A549 (cell line): Measurements from ENCODE around the gene PPP2R3A.

Experiments used
- BHLHE40 ChIP-seq: IDR thresholded peaks from 2 replicates; pipeline ENCODE4 v1.6.1; 2012; ENCODE audit warnings: low read depth, low read length, inconsistent platforms
- CEBPB ChIP-seq, 2 experiments: fragments of >200 bp in 1 of 2; sonication (Bioruptor Twin) in 1 of 2; formaldehyde crosslinking in 1 of 2; IDR thresholded peaks; 2 replicates each; pipeline ENCODE4 v1.6.1; 2012 to 2016
- CHD2 ChIP-seq: fragments of 150-350 bp; IDR thresholded peaks from 2 replicates; pipeline ENCODE4 v1.6.1; 2014; ENCODE audit warnings: low read length; ENCODE audit not compliant: partially characterized antibody
- FOSL2 ChIP-seq, 2 experiments: fragments of 450-650 bp in 1 of 2; fragments of >200 bp in 1 of 2; sonication (Bioruptor Twin) in 1 of 2; formaldehyde crosslinking; IDR thresholded peaks; 2 replicates each; pipeline versions ENCODE4 v1.5.0 to v1.6.1; 2016 to 2020; ENCODE audit warnings: mild to moderate bottlenecking in 1 of 2, moderate library complexity in 1 of 2
- FOXS1 ChIP-seq: fragments of 250-450 bp; sonication (Bioruptor Pico); IDR thresholded peaks from 2 replicates; pipeline ENCODE4 v1.5.0; 2020; ENCODE audit warnings: mild to moderate bottlenecking, moderate library complexity
- HOXB13 ChIP-seq: fragments of 250-450 bp; sonication (Bioruptor Pico); IDR thresholded peaks from 2 replicates; pipeline ENCODE4 v1.5.0; 2020; ENCODE audit warnings: low read depth, mild to moderate bottlenecking, moderate library complexity
- KDM1A ChIP-seq: fragments of 200-600 bp; sonication (generic); IDR thresholded peaks from 2 replicates; pipeline ENCODE4 v1.6.1; 2016; ENCODE audit warnings: low read depth, mild to moderate bottlenecking
- MAFK ChIP-seq: fragments of 450-650 bp; IDR thresholded peaks from 2 replicates; pipeline ENCODE4 v1.6.1; 2014; ENCODE audit not compliant: partially characterized antibody
- POLR2A ChIP-seq: IDR thresholded peaks from 2 replicates; pipeline ENCODE4 v1.6.1; 2012; ENCODE audit warnings: mild to moderate bottlenecking, low read length
- RFX5 ChIP-seq: fragments of 450-650 bp; IDR thresholded peaks from 2 replicates; pipeline ENCODE4 v1.7.1; 2014; ENCODE audit warnings: antibody characterized with exemption, mild to moderate bottlenecking, moderate library complexity
- TF ChIP-seq, protein P1 (sequence below): fragments of >200 bp; sonication (Bioruptor Twin); formaldehyde crosslinking; IDR thresholded peaks from 3 replicates; pipeline ENCODE4 v1.5.1; 2016
- TF ChIP-seq, protein P2 (sequence below): IDR thresholded peaks from 2 replicates; pipeline ENCODE4 v1.6.1; 2012
- TF ChIP-seq, protein P3 (sequence below): fragments of 200-600 bp; sonication (generic); IDR thresholded peaks from 2 replicates; pipeline ENCODE4 v1.6.1; 2016; ENCODE audit warnings: antibody characterized with exemption, mild to moderate bottlenecking, moderate library complexity
- TF ChIP-seq, protein P4 (sequence below): fragments of 150-350 bp; IDR thresholded peaks from 2 replicates; pipeline ENCODE4 v1.6.1; 2014; ENCODE audit warnings: low read depth, mild to moderate bottlenecking, low read length

DNA sequence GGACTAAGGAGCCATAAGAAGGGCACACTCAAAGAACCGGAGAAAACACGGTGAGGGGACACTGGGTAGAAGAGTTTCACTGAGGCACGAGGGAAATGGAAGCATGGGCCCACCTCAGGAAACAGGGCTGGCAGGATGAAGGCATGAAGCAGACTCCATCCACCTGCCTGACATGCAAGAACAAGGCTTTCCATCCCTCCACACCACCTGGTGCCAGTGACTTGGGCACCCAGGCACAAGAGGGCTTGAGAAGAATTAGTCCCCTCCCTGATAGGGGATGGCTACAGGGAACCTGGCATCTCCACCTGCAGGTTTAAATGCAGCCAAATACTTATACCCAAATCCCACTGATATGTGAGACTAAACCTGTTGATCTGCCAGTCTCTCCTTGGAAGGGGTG, 38.9 kb upstream of the PPP2R3A start:
- TF ChIP-seq, protein P1, sequence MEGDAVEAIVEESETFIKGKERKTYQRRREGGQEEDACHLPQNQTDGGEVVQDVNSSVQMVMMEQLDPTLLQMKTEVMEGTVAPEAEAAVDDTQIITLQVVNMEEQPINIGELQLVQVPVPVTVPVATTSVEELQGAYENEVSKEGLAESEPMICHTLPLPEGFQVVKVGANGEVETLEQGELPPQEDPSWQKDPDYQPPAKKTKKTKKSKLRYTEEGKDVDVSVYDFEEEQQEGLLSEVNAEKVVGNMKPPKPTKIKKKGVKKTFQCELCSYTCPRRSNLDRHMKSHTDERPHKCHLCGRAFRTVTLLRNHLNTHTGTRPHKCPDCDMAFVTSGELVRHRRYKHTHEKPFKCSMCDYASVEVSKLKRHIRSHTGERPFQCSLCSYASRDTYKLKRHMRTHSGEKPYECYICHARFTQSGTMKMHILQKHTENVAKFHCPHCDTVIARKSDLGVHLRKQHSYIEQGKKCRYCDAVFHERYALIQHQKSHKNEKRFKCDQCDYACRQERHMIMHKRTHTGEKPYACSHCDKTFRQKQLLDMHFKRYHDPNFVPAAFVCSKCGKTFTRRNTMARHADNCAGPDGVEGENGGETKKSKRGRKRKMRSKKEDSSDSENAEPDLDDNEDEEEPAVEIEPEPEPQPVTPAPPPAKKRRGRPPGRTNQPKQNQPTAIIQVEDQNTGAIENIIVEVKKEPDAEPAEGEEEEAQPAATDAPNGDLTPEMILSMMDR = no peak
- TF ChIP-seq POLR2A = no peak
- no peak for TF ChIP-seq HOXB13 (CRISPR knock-in tag)
- TF ChIP-seq, protein P2, sequence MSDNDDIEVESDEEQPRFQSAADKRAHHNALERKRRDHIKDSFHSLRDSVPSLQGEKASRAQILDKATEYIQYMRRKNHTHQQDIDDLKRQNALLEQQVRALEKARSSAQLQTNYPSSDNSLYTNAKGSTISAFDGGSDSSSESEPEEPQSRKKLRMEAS = no peak
- TF ChIP-seq CHD2 = no peak
- TF ChIP-seq, protein P3, sequence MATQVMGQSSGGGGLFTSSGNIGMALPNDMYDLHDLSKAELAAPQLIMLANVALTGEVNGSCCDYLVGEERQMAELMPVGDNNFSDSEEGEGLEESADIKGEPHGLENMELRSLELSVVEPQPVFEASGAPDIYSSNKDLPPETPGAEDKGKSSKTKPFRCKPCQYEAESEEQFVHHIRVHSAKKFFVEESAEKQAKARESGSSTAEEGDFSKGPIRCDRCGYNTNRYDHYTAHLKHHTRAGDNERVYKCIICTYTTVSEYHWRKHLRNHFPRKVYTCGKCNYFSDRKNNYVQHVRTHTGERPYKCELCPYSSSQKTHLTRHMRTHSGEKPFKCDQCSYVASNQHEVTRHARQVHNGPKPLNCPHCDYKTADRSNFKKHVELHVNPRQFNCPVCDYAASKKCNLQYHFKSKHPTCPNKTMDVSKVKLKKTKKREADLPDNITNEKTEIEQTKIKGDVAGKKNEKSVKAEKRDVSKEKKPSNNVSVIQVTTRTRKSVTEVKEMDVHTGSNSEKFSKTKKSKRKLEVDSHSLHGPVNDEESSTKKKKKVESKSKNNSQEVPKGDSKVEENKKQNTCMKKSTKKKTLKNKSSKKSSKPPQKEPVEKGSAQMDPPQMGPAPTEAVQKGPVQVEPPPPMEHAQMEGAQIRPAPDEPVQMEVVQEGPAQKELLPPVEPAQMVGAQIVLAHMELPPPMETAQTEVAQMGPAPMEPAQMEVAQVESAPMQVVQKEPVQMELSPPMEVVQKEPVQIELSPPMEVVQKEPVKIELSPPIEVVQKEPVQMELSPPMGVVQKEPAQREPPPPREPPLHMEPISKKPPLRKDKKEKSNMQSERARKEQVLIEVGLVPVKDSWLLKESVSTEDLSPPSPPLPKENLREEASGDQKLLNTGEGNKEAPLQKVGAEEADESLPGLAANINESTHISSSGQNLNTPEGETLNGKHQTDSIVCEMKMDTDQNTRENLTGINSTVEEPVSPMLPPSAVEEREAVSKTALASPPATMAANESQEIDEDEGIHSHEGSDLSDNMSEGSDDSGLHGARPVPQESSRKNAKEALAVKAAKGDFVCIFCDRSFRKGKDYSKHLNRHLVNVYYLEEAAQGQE = no peak
- TF ChIP-seq CEBPB (IDR thresholded peaks at IDR 0.05) = no peak
- TF ChIP-seq RFX5 = no peak
- no peak for TF ChIP-seq BHLHE40
- TF ChIP-seq, protein P4, sequence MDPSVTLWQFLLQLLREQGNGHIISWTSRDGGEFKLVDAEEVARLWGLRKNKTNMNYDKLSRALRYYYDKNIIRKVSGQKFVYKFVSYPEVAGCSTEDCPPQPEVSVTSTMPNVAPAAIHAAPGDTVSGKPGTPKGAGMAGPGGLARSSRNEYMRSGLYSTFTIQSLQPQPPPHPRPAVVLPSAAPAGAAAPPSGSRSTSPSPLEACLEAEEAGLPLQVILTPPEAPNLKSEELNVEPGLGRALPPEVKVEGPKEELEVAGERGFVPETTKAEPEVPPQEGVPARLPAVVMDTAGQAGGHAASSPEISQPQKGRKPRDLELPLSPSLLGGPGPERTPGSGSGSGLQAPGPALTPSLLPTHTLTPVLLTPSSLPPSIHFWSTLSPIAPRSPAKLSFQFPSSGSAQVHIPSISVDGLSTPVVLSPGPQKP = no peak
- TF ChIP-seq FOXS1 (CRISPR knock-in tag) = no peak
- TF ChIP-seq MAFK = no peak
- no peak for TF ChIP-seq FOSL2 (IDR thresholded peaks at IDR 0.05)
- TF ChIP-seq FOSL2 (CRISPR knock-in tag; IDR thresholded peaks at IDR 0.05) = no peak
- TF ChIP-seq KDM1A = no peak
